Keratinocyte (primary cell): Measurements from ENCODE around the gene P2RX3. TPM values are rescaled to one million over a fixed set of nuclear protein-coding genes. Genes with fewer than 3 reads are reported as not detected.

Experiments
- DNase-seq: peaks from one replicate; pipeline ENCODE4 v3.0.0-alpha.2; 2011; ENCODE audit warnings: low read depth, missing footprints, low spot score
- FAIRE-seq: peaks from 2 replicates; lab custom pipeline; 2011; peaks lifted over from hg19 to GRCh38; lab: Jason Lieb, UNC
- H2AFZ ChIP-seq: 2 replicates; pipeline ENCODE4 v1.6.0; 2012; ENCODE audit warnings: low read length, control low read depth, inconsistent platforms; ENCODE audit not compliant: control insufficient read depth
- H3K27ac ChIP-seq: 2 replicates; pipeline ENCODE4 v1.5.1; 2011; ENCODE audit warnings: low read length; ENCODE audit not compliant: control insufficient read depth, insufficient read depth
- H3K27me3 ChIP-seq: 3 replicates; pipeline ENCODE4 v1.6.0; 2011; ENCODE audit warnings: low read length; ENCODE audit not compliant: control insufficient read depth, insufficient read depth; ENCODE audit errors: extremely low read depth
- H3K36me3 ChIP-seq, 2 experiments: 2 replicates in 1 of 2; 3 replicates in 1 of 2; pipeline ENCODE4 v1.5.1; 2011; ENCODE audit warnings: low read length in 2 of 2, mild to moderate bottlenecking in 1 of 2; ENCODE audit not compliant: control insufficient read depth in 2 of 2, insufficient read depth in 2 of 2; ENCODE audit errors: extremely low read depth in 1 of 2
- H3K4me1 ChIP-seq: 3 replicates; pipeline ENCODE4 v1.5.1; 2011; ENCODE audit warnings: low read length; ENCODE audit not compliant: control insufficient read depth, insufficient read depth; ENCODE audit errors: extremely low read depth
- H3K4me2 ChIP-seq: 3 replicates; pipeline ENCODE4 v1.6.0; 2011; ENCODE audit warnings: low read depth, low read length; ENCODE audit not compliant: control insufficient read depth, insufficient read depth; ENCODE audit errors: extremely low read depth
- H3K4me3 ChIP-seq, 3 experiments: fragments of 200-600 bp in 1 of 3; sonication (generic) in 1 of 3; 2 replicates in 2 of 3; 3 replicates in 1 of 3; pipeline ENCODE4 v1.5.1; 2011 to 2016; ENCODE audit warnings: low read length in 3 of 3, mild to moderate bottlenecking in 3 of 3, control low read depth in 2 of 3, inconsistent platforms in 1 of 3, low read depth in 1 of 3, mixed read lengths in 1 of 3, mixed run types in 1 of 3, moderate library complexity in 1 of 3; ENCODE audit not compliant: control insufficient read depth in 2 of 3, insufficient read depth in 2 of 3; ENCODE audit errors: extremely low read depth in 1 of 3
- H3K79me2 ChIP-seq: 2 replicates; pipeline ENCODE4 v1.6.0; 2012; ENCODE audit warnings: low read length; ENCODE audit not compliant: control insufficient read depth, insufficient read depth
- H3K9ac ChIP-seq: 3 replicates; pipeline ENCODE4 v1.6.0; 2011; ENCODE audit warnings: low read length; ENCODE audit not compliant: control insufficient read depth, insufficient read depth; ENCODE audit errors: extremely low read depth
- H3K9me1 ChIP-seq: 3 replicates; pipeline ENCODE4 v1.6.0; 2011; ENCODE audit warnings: low read length; ENCODE audit not compliant: control insufficient read depth, insufficient read depth; ENCODE audit errors: extremely low read depth
- H3K9me3 ChIP-seq: 2 replicates; pipeline ENCODE4 v1.5.1; 2012; ENCODE audit warnings: low read depth, low read length; ENCODE audit not compliant: control insufficient read depth
- H4K20me1 ChIP-seq: 3 replicates; pipeline ENCODE4 v1.6.0; 2011; ENCODE audit warnings: low read length; ENCODE audit not compliant: control insufficient read depth, insufficient read depth; ENCODE audit errors: extremely low read depth
- CTCF ChIP-seq, 3 experiments: IDR thresholded peaks in 1 of 3; conservative IDR thresholded peaks in 1 of 3; optimal IDR thresholded peaks in 1 of 3; 2 replicates in 2 of 3; 3 replicates in 1 of 3; pipeline versions ENCODE3 to v1.5.1; 2011; ENCODE audit warnings: low read length in 3 of 3, mild to moderate bottlenecking in 3 of 3, moderate library complexity in 2 of 3, control low read depth in 1 of 3, inconsistent platforms in 1 of 3; ENCODE audit not compliant: insufficient read depth in 2 of 3; ENCODE audit errors: extremely low read depth in 1 of 3
- EZH2 ChIP-seq: IDR thresholded peaks from one replicate; pipeline ENCODE4 v1.6.1; 2012; ENCODE audit warnings: inconsistent platforms, mild to moderate bottlenecking, low read length, moderate library complexity
- dilution Hi-C: fragments of 300-500 bp; cut with MboI; formaldehyde crosslinking; loops from one replicate; pipeline ENCODE4 v1.7.0; 2020; ENCODE audit warnings: low sequenced_read_pairs; ENCODE audit not compliant: extremely low pct_ligation_motif_present
- polyA plus RNA-seq, 5 experiments: library from polyadenylated mRNA; depleted of rRNA in 3 of 5; stranded (reverse) in 3 of 5; stranded (forward) in 1 of 5; unstranded in 1 of 5; fragments of >200 nt; gene quantifications; 1 replicate in 1 of 5; 2 replicates in 3 of 5; 3 replicates in 1 of 5; pipeline versions ENCODE4 v1.2.1 to v1.2.3, GENCODE V29; 2011 to 2012; ENCODE audit warnings: missing spikeins in 2 of 5, low read depth in 1 of 5, low replicate concordance in 1 of 5

The P2RX3 gene
- polyA plus RNA-seq, 1 donor (not counting 4 experiments of a cell fraction or from before 2014, with no cell fraction given): not detected

GRCh38 chr11:57407941-57408475 lies 69.9 kb downstream of the P2RX3 start:
- H3K36me3 ChIP-seq: peaks cover 15 to 24% of the 10 kb centered on the region in 2 experiments
- dilution Hi-C loops: no loop called here
- TF ChIP-seq CTCF (optimal IDR thresholded peaks at IDR 0.05 in 1 of 3, IDR thresholded peaks at IDR 0.05 in 1 of 3, conservative IDR thresholded peaks at IDR 0.05 in 1 of 3; ENCODE audit: extremely low read depth in 1 of 3, insufficient read depth in 2 of 3, low read length in 3 of 3) (no peak), EZH2 (no peak)
- H3K4me3 ChIP-seq: no peak overlapping the region
- H3K79me2 ChIP-seq: no peaks in the 10 kb centered on the region
- DNase-seq (no peak), FAIRE-seq (no peak)
- no peaks in the 10 kb centered on the region for H3K27me3 ChIP-seq
- no peaks in the 10 kb centered on the region for H3K9me1 ChIP-seq
- H4K20me1 ChIP-seq: no peaks in the 10 kb centered on the region
- H3K4me2 ChIP-seq: no peak overlapping the region
- H3K9ac ChIP-seq: no peak overlapping the region
- peaks cover 15% of the 10 kb centered on the region for H3K4me1 ChIP-seq
- no peaks in the 10 kb centered on the region for H3K9me3 ChIP-seq
- no peak overlapping the region for H3K27ac ChIP-seq
- H2AFZ ChIP-seq: no peak overlapping the region

GRCh38 chr11:57408771-57409170 lies 70.6 kb downstream of the P2RX3 start:
- Histone ChIP-seq H3K4me3 (no peak overlapping the region), H3K27me3 (no peaks in the 10 kb centered on the region), H3K4me2 (no peak overlapping the region), H2AFZ (no peak overlapping the region), H3K9me1 (no peaks in the 10 kb centered on the region), H3K27ac (no peak overlapping the region), H3K9ac (no peak overlapping the region), H3K9me3 (no peaks in the 10 kb centered on the region), H3K4me1 (peaks cover 15% of the 10 kb centered on the region), H3K36me3 (peaks cover 15 to 27% of the 10 kb centered on the region in 2 experiments), H4K20me1 (peaks cover 3% of the 10 kb centered on the region), H3K79me2 (no peaks in the 10 kb centered on the region)
- dilution Hi-C loops: no loop called here
- TF ChIP-seq EZH2: no peak
- no peak for TF ChIP-seq CTCF (optimal IDR thresholded peaks at IDR 0.05 in 1 of 3, IDR thresholded peaks at IDR 0.05 in 1 of 3, conservative IDR thresholded peaks at IDR 0.05 in 1 of 3; ENCODE audit: extremely low read depth in 1 of 3, insufficient read depth in 2 of 3, low read length in 3 of 3)
- no peak for DNase-seq
- FAIRE-seq: no peak
